K562 (cell line): ENCODE measurements around the gene IFI6. TPM values are rescaled to one million over a fixed set of nuclear protein-coding genes. Genes with fewer than 3 reads are reported as not detected.

Experiments used
- ATAC-seq: fragments of 200-7000 bp; cut with Tn5 transposase; 3 replicates; pipeline ENCODE4 v1.9.1; 2020; ENCODE audit warnings: moderate library complexity
- BruUV-seq: library from RNA; stranded (reverse); fragments of 400-500 nt; replicated peaks from 2 replicates; lab custom pipeline; 2021; lab: Mats Ljungman, UMichigan
- CTCF ChIA-PET: fragments of 300-600 bp; formaldehyde crosslinking; extraction: SDS; loops from one replicate; lab custom pipeline; 2021; ENCODE audit warnings: low intra/inter-chr PET ratio; lab: Yijun Ruan, JAX
- POLR2A ChIA-PET: fragments of 300-600, 350-650 bp; sonication (Branson Sonifier 250); formaldehyde crosslinking; extraction: SDS; loops from one replicate; lab custom pipeline; 2021; ENCODE audit warnings: antibody characterized with exemption, inconsistent platforms; lab: Yijun Ruan, JAX
- DNase-seq, 4 experiments: peaks; one replicate each; pipeline versions ENCODE4 v3.0.0 to v3.0.0-alpha.2; 2011 to 2018; ENCODE audit warnings: low spot score in 3 of 4, mixed read lengths in 3 of 4; ENCODE audit errors: extremely low read depth in 1 of 4
- FAIRE-seq: peaks from 2 replicates; lab custom pipeline; 2011; peaks lifted over from hg19 to GRCh38; lab: Jason Lieb, UNC
- H2AFZ ChIP-seq: 2 replicates; pipeline ENCODE4 v1.6.0; 2011; ENCODE audit warnings: low read depth, low read length, control low read depth, inconsistent platforms
- H3K27ac ChIP-seq: fragments of 200-600 bp; 3 replicates; pipeline ENCODE4 v1.8.0; 2011; ENCODE audit warnings: low read depth, mild to moderate bottlenecking, control low read depth, inconsistent platforms, low read length, moderate library complexity, mixed read lengths; ENCODE audit errors: extremely low read depth
- H3K27me3 ChIP-seq, 2 experiments: fragments of 300-600 bp in 1 of 2; 2 replicates in 1 of 2; 3 replicates in 1 of 2; pipeline versions ENCODE4 v1.6.0 to v1.8.0; 2011; ENCODE audit warnings: inconsistent platforms in 2 of 2, low read length in 2 of 2, mild to moderate bottlenecking in 1 of 2, mixed read lengths in 1 of 2, moderate library complexity in 1 of 2; ENCODE audit not compliant: control insufficient read depth in 2 of 2, insufficient read depth in 2 of 2
- H3K36me3 ChIP-seq: fragments of 300-600 bp; 3 replicates; pipeline ENCODE4 v1.8.0; 2011; ENCODE audit warnings: mild to moderate bottlenecking, low read length, inconsistent platforms; ENCODE audit not compliant: control insufficient read depth, insufficient read depth
- H3K4me1 ChIP-seq, 2 experiments: fragments of 200-600 bp in 1 of 2; replicated peaks in 1 of 2; 2 replicates in 1 of 2; 3 replicates in 1 of 2; pipeline versions ENCODE4 v1.5.1 to v1.8.0; 2011; ENCODE audit warnings: inconsistent platforms in 2 of 2, low read length in 2 of 2, mild to moderate bottlenecking in 1 of 2, mixed read lengths in 1 of 2, moderate library complexity in 1 of 2; ENCODE audit not compliant: control insufficient read depth in 2 of 2, insufficient read depth in 2 of 2
- H3K4me2 ChIP-seq: 2 replicates; pipeline ENCODE4 v1.6.1; 2011; ENCODE audit warnings: low read length, control low read depth, inconsistent platforms, mixed read lengths; ENCODE audit not compliant: insufficient read depth
- H3K4me3 ChIP-seq: fragments of 200-600 bp; sonication (generic), shearing (Covaris generic); 2 replicates; pipeline ENCODE4 v1.5.1; 2016; ENCODE audit warnings: control low read depth, inconsistent platforms
- H3K79me2 ChIP-seq: fragments of 200-600 bp; 3 replicates; pipeline ENCODE4 v1.8.0; 2011; ENCODE audit warnings: low read length, inconsistent platforms; ENCODE audit not compliant: control insufficient read depth, insufficient read depth
- H3K9ac ChIP-seq, 2 experiments: 2 replicates each; pipeline versions ENCODE4 v1.6.0 to v1.6.1; 2011; ENCODE audit warnings: low read depth in 2 of 2, low read length in 2 of 2, control low read depth in 1 of 2, inconsistent platforms in 1 of 2, mild to moderate bottlenecking in 1 of 2, mixed read lengths in 1 of 2; ENCODE audit not compliant: insufficient read depth in 1 of 2
- H3K9me1 ChIP-seq: one replicate; pipeline ENCODE4 v1.6.0; 2011; ENCODE audit warnings: inconsistent platforms, mild to moderate bottlenecking, low read length, moderate library complexity; ENCODE audit not compliant: control insufficient read depth, insufficient read depth
- H3K9me3 ChIP-seq: replicated peaks from 2 replicates; pipeline ENCODE4 v1.5.1; 2011; ENCODE audit warnings: low read depth, low read length, inconsistent platforms; ENCODE audit not compliant: control insufficient read depth, insufficient read depth
- H4K20me1 ChIP-seq: replicated peaks from 2 replicates; pipeline ENCODE4 v1.6.1; 2011; ENCODE audit warnings: low read length, inconsistent platforms, mixed read lengths; ENCODE audit not compliant: control insufficient read depth, insufficient read depth
- BCOR ChIP-seq: fragments of 450-650 bp; IDR thresholded peaks from 2 replicates; pipeline ENCODE4 v1.6.1; 2016
- PRDM10 ChIP-seq: fragments of 450-650 bp; IDR thresholded peaks from 2 replicates; pipeline ENCODE4 v1.6.1; 2018; ENCODE audit not compliant: partially characterized antibody
- ZNF79 ChIP-seq: fragments of 250-450 bp; sonication (Bioruptor Pico); IDR thresholded peaks from 2 replicates; pipeline ENCODE4 v1.4.0; 2020; ENCODE audit warnings: low read depth, mild to moderate bottlenecking, moderate library complexity
- WGBS: fragments of 100-300 bp; shearing (Covaris generic); methylation state at CpG from one replicate; pipeline ENCODE4 v1.1.6; 2016; ENCODE audit warnings: low coverage, mixed read lengths; ENCODE audit not compliant: insufficient coverage; ENCODE audit errors: missing lambda C conversion rate; 5-methylcytosine and 5-hydroxymethylcytosine counted together
- in situ Hi-C: fragments of 300-500 bp; cut with MboI; formaldehyde crosslinking; loops from 4 replicates; pipeline ENCODE4 v1.15.0; 2018; ENCODE audit warnings: inconsistent platforms, mixed read lengths
- intact Hi-C: fragments of 100-400 bp; cut with micrococcal nuclease; formaldehyde crosslinking; loops from 2 replicates; pipeline ENCODE4 v1.14.2; 2022
- polyA plus RNA-seq, 8 experiments: library from polyadenylated mRNA; depleted of rRNA in 4 of 8; stranded (reverse) in 5 of 8; unstranded in 3 of 8; fragments of >200 nt; fragmentation: Nextera tagmentation in 2 of 8; fragmentation: Illumina TruSeq in 1 of 8; extraction: Ambion mirVana in 2 of 8; extraction: Trizol in 1 of 8; gene quantifications; 2 replicates each; pipeline versions ENCODE4 v1.2.1 to v1.2.3, GENCODE V29; 2011 to 2014; ENCODE audit warnings: inconsistent platforms in 1 of 8, missing spikeins in 1 of 8
- total RNA-seq, 7 experiments: library from RNA; depleted of rRNA in 6 of 7; stranded (reverse); fragments of >200 nt in 6 of 7; fragmentation: Illumina TruSeq in 2 of 7; extraction: Trizol in 2 of 7; gene quantifications; 2 replicates each; pipeline versions ENCODE4 v1.2.1 to v1.2.3, GENCODE V29; 2011 to 2021; ENCODE audit warnings: low replicate concordance in 1 of 7

Gene IFI6
- total and polyA plus RNA-seq, 9 of the 15 experiments (the other 6 are each of a cell fraction or from before 2014, with no cell fraction given) = 0.17 to 4.5 (median 2.2) TPM

- no peaks in the 10 kb centered on the region for H3K79me2 ChIP-seq
- TF ChIP-seq BCOR (0 out of 2 replicates have a peak, but pooled peaks have one; percentile 14), ZNF79 (CRISPR knock-in tag) (no peak), PRDM10 (peak; percentile 41)
- H2AFZ ChIP-seq = peak overlapping the region; percentile 5; the same call in 1 of the 2 replicates
- no peak overlapping the region for H3K4me3 ChIP-seq
- no peak overlapping the region for H3K4me2 ChIP-seq
- CTCF ChIA-PET = no interaction called here
- FAIRE-seq (no peak), DNase-seq (no peak), ATAC-seq (no peak)
- WGBS = 37% methylated on average over 4 of the region's 4 CpGs
- no TSS peak for BruUV-seq
- H4K20me1 ChIP-seq = no peaks in the 10 kb centered on the region
- no peaks in the 10 kb centered on the region for H3K9me3 ChIP-seq
- intact Hi-C loops = no loop called here
- H3K4me1 ChIP-seq = peaks cover 0 to 9% of the 10 kb centered on the region in 2 experiments; a peak in 2 of 5 replicates
- in situ Hi-C loops = no loop called here
- peaks cover 4 to 13% of the 10 kb centered on the region in 2 experiments; a peak in 2 of 5 replicates for H3K27me3 ChIP-seq
- no peaks in the 10 kb centered on the region for H3K9me1 ChIP-seq
- POLR2A ChIA-PET = interaction anchor here (0.8 to 1.6 kb wide), 2 partner anchors 9 to 11 kb away, joined by 3 to 5 read pairs; no protein-coding TSS in a partner anchor
- H3K9ac ChIP-seq = no peak overlapping the region
- H3K27ac ChIP-seq = no peak overlapping the region
- H3K36me3 ChIP-seq = no peaks in the 10 kb centered on the region
Measured at GRCh38 chr1:27689423-27690173, 17.6 kb upstream of the IFI6 start.
